Right lobe of liver (tissue), 6 donors: Measurements from ENCODE around the gene TRAF1. TPM values are rescaled to one million over a fixed set of nuclear protein-coding genes. Genes with fewer than 3 reads are reported as not detected.

Experiments
- ATAC-seq, 4 donors: fragments of 200-7000 bp; cut with Tn5 transposase; one replicate each; pipeline ENCODE4 v1.9.1; 2020; ENCODE audit warnings: mild to moderate bottlenecking in 4 of 4, moderate library complexity in 4 of 4
- DNase-seq, 3 donors: peaks; one replicate each; pipeline ENCODE4 v3.0.0-alpha.2; 2020
- H3K27ac ChIP-seq, 3 donors: fragments of 200-600 bp; one replicate each; pipeline ENCODE4 v1.8.0; 2022
- H3K27me3 ChIP-seq, 2 donors: fragments of 200-600 bp; one replicate each; pipeline ENCODE4 v1.8.0; 2022
- H3K36me3 ChIP-seq, 4 donors: fragments of 200-600 bp; sonication (generic) in 1 of 4; one replicate each; pipeline versions ENCODE4 v1.5.1 to v1.8.0; 2017 to 2022; ENCODE audit warnings: control low read depth in 1 of 4
- H3K4me1 ChIP-seq, 4 donors: fragments of 200-600 bp; sonication (generic) in 1 of 4; one replicate each; pipeline versions ENCODE4 v1.5.1 to v1.8.0; 2017 to 2022; ENCODE audit warnings: control low read depth in 1 of 4
- H3K4me3 ChIP-seq, 3 donors: fragments of 200-600 bp; one replicate each; pipeline ENCODE4 v1.8.0; 2022
- H3K9me3 ChIP-seq, 4 donors: fragments of 200-600 bp; sonication (generic) in 1 of 4; one replicate each; pipeline versions ENCODE4 v1.5.1 to v1.8.0; 2017 to 2022; ENCODE audit warnings: control low read depth in 1 of 4
- CTCF ChIP-seq, 4 donors: fragments of 200-600 bp in 3 of 4; fragments of 450-650 bp in 1 of 4; IDR thresholded peaks; one replicate each; pipeline versions ENCODE4 v1.5.1 to v1.8.0; 2016 to 2022; ENCODE audit warnings: antibody characterized with exemption in 4 of 4, mild to moderate bottlenecking in 2 of 4
- POLR2A ChIP-seq: fragments of 450-650 bp; IDR thresholded peaks from one replicate; pipeline ENCODE4 v1.6.1; 2017; ENCODE audit warnings: antibody characterized with exemption, mild to moderate bottlenecking
- WGBS: methylation state at CpG from one replicate; pipeline ENCODE4 v1.1.6; 2018; ENCODE audit warnings: low coverage, low lambda C conversion rate; ENCODE audit not compliant: insufficient coverage; ENCODE audit errors: missing lambda C conversion rate; 5-methylcytosine and 5-hydroxymethylcytosine counted together
- intact Hi-C, 2 donors: fragments of 100-400 bp; cut with DNase I; formaldehyde crosslinking; loops; one replicate each; pipeline versions ENCODE4 v1.11.2 to v1.14.1; 2022
- total RNA-seq, 6 experiments: library from RNA; depleted of rRNA in 2 of 6; stranded (reverse); fragments of >200 nt in 2 of 6; fragmentation: NEBNext Ultra II Directional in 3 of 6; extraction: Animal tissue kit (Norgen Biotek cat#: 25700) in 3 of 6; gene quantifications; one replicate each; pipeline versions ENCODE4 v1.1.0 to v1.2.4, GENCODE V29; 2016 to 2023
- donor health status: DM: no; HTN: yes; CAD: no.
- donor health status: DM: no; HTN: no; CAD: no.
- donor health status: DM: no; HTN: no; CAD: no.
- donor health status: DM: no; HTN: yes; CAD: no.
- donor health status: DM: no; HTN: yes; CAD: no.

The TRAF1 gene
- total RNA-seq, 6 experiments from 2014 or later = 0.99 to 2.5 (median 2.1) TPM

- Histone ChIP-seq H3K9me3 (no peaks in the 10 kb centered on the region), H3K27ac (no peak overlapping the region), H3K4me3 (no peak overlapping the region), H3K36me3 (peaks cover 0 to 15% (median 8%) of the 10 kb centered on the region in 4 donors), H3K27me3 (no peaks in the 10 kb centered on the region), H3K4me1 (peaks cover 0 to 31% (median 12%) of the 10 kb centered on the region in 4 donors)
- 70% methylated on average over 3 of the region's 3 CpGs for WGBS
- ATAC-seq = no peak
- TF ChIP-seq POLR2A (no peak), CTCF (IDR thresholded peaks at IDR 0.05) (no peak)
- intact Hi-C loops = no loop called here
- DNase-seq = no peak
Measured at GRCh38 chr9:120946259-120946658, 19.7 kb upstream of the TRAF1 start.

- no peak for TF ChIP-seq POLR2A
- TF ChIP-seq CTCF (IDR thresholded peaks at IDR 0.05) = no peak
- peaks cover 0 to 4% (median 2%) of the 10 kb centered on the region in 4 donors for H3K36me3 ChIP-seq
- no peak overlapping the region for H3K27ac ChIP-seq
- DNase-seq = no peak
- intact Hi-C loops = no loop called here
- ATAC-seq = peak in 2 of 4 donors; percentile 1 to 11
- no peaks in the 10 kb centered on the region for H3K27me3 ChIP-seq
- WGBS = 38% methylated on average over 1 of the region's 3 CpGs
- H3K9me3 ChIP-seq = no peaks in the 10 kb centered on the region
- H3K4me1 ChIP-seq = peaks cover 0 to 25% (median 12%) of the 10 kb centered on the region in 4 donors
- H3K4me3 ChIP-seq = no peak overlapping the region
Measured at GRCh38 chr9:120944948-120945347, 18.4 kb upstream of the TRAF1 start.

DNA sequence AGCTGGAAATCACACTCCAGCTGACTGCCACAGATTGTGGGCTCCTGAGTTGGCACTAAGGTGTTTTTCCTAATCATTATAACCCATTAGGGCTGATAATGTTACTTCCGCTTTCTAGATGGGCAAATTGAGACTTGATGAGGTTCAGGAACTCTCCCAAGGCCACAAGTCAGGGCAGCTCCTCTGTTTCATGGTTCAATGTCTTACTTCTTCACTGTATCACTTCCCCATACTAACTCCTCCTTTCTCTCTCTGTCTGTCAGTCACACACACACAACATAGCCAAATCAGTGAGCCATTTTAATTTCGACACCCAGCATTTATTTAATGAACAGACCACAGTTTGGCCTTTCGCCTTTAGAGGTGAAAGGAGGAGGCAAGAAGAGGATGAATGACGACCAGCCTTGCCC lies 17.8 kb upstream of the TRAF1 start:
- ATAC-seq = peak in 3 of 4 donors; percentile 2 to 7 (median 2)
- no peak overlapping the region for H3K27ac ChIP-seq
- H3K4me1 ChIP-seq = peaks cover 0 to 25% (median 12%) of the 10 kb centered on the region in 4 donors
- H3K4me3 ChIP-seq = no peak overlapping the region
- no peak for DNase-seq
- H3K36me3 ChIP-seq = peaks cover 0 to 2% (median 0%) of the 10 kb centered on the region in 4 donors
- H3K27me3 ChIP-seq = no peaks in the 10 kb centered on the region
- intact Hi-C loops = no loop called here
- TF ChIP-seq POLR2A = no peak
- no peak for TF ChIP-seq CTCF (IDR thresholded peaks at IDR 0.05)
- WGBS = 76% methylated on average over 4 of the region's 4 CpGs
- no peaks in the 10 kb centered on the region for H3K9me3 ChIP-seq

- WGBS = 15% methylated on average over 7 of the region's 8 CpGs
- ATAC-seq (peak; percentile 22 to 67 (median 54)), DNase-seq (peak in 1 of 3 donors; percentile 67)
Measured at GRCh38 chr9:120942186-120943001, 15.8 kb upstream of the TRAF1 start.

More at GRCh38 chr9:120942186-120943001, 15.8 kb upstream of the TRAF1 start:
- Histone ChIP-seq H3K27ac (peak overlapping the region in 2 of 3 donors; percentile 60 to 64), H3K4me3 (no peak overlapping the region), H3K9me3 (no peaks in the 10 kb centered on the region), H3K27me3 (no peaks in the 10 kb centered on the region), H3K4me1 (peaks cover 0 to 29% (median 12%) of the 10 kb centered on the region in 4 donors), H3K36me3 (no peaks in the 10 kb centered on the region)
- intact Hi-C loops = no loop called here
- no peak for TF ChIP-seq POLR2A
- no peak for TF ChIP-seq CTCF (IDR thresholded peaks at IDR 0.05)
